Activated B cell treated with CpG ODN at 0.5 μM for 24 hours (primary cell): Measurements from ENCODE around the gene PROCA1. TPM values are rescaled to one million over a fixed set of nuclear protein-coding genes. Genes with fewer than 3 reads are reported as not detected.

Experiments
- ATAC-seq: fragments of 200-7000 bp; cut with Tn5 transposase; one replicate; pipeline ENCODE4 v1.10.0; 2021; ENCODE audit warnings: low read depth, mild to moderate bottlenecking, moderate library complexity
- CTCF ChIA-PET: fragments of 350-600 bp; sonication (Branson Sonifier 250); formaldehyde crosslinking; loops from one replicate; lab custom pipeline; 2021; ENCODE audit warnings: antibody characterized with exemption; lab: Charles Lee
- POLR2A ChIA-PET: fragments of 350-600 bp; sonication (Branson Sonifier 250); formaldehyde crosslinking; loops from one replicate; lab custom pipeline; 2021; ENCODE audit warnings: antibody characterized with exemption; lab: Charles Lee
- DNase-seq: peaks from one replicate; pipeline ENCODE4 v3.0.0; 2022
- H3K27ac Mint-ChIP-seq: one replicate; pipeline ENCODE4 v1.8.0; 2020; ENCODE audit warnings: mixed read lengths
- H3K27me3 Mint-ChIP-seq: one replicate; pipeline ENCODE4 v1.8.0; 2021; ENCODE audit warnings: mixed read lengths
- H3K36me3 Mint-ChIP-seq: one replicate; pipeline ENCODE4 v1.8.0; 2021; ENCODE audit warnings: low read depth, mixed read lengths
- H3K4me1 Mint-ChIP-seq: one replicate; pipeline ENCODE4 v1.8.0; 2021; ENCODE audit warnings: mixed read lengths
- H3K4me3 Mint-ChIP-seq: one replicate; pipeline ENCODE4 v1.8.0; 2020; ENCODE audit warnings: mild to moderate bottlenecking, mixed read lengths
- H3K9me3 Mint-ChIP-seq: one replicate; pipeline ENCODE4 v1.8.0; 2020; ENCODE audit warnings: mixed read lengths
- CTCF ChIP-seq: fragments of 200-600 bp; IDR thresholded peaks from one replicate; pipeline ENCODE4 v1.8.0; 2022; ENCODE audit warnings: antibody characterized with exemption, mild to moderate bottlenecking
- intact Hi-C: fragments of 100-400 bp; cut with micrococcal nuclease; formaldehyde crosslinking; loops from one replicate; pipeline ENCODE4 v1.15.1; 2024
- total RNA-seq: library from RNA; stranded (reverse); gene quantifications from 2 replicates; pipeline ENCODE4 v1.2.3, GENCODE V29; 2022

PROCA1 gene
- total RNA-seq, 1 donor from 2014 or later: 11.0 TPM

DNA sequence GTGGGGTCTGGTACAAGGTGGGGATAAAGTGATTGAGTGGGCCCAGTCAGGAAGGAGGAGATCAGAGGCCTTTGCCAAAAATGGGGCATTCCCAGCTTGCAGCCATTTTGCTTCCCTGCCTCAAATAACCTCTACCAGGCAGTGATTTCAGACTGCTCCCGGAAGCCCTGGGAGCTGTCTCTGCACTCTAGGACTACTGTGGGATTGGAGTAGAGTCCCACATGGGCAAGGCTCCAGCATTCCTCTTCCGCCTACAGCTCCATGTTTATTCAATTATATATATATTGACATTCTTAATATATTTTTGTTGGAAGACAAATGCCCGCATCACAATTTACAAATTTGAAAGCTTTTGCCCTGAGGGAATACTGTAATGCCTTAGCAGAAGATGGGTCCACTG, 36.2 kb downstream of the PROCA1 start:
- Mint-ChIP-seq H3K4me3 (no peak overlapping the region), H3K27ac (no peak overlapping the region), H3K4me1 (no peaks in the 10 kb centered on the region), H3K9me3 (no peaks in the 10 kb centered on the region), H3K27me3 (no peaks in the 10 kb centered on the region), H3K36me3 (peaks cover 85% of the 10 kb centered on the region)
- TF ChIP-seq CTCF: no peak
- intact Hi-C loops: no loop called here
- ATAC-seq: no peak
- CTCF ChIA-PET: interaction anchor here (0.6 to 1.5 kb wide), 3 partner anchors 28 to 241 kb away, joined by 3 to 5 read pairs (median 3); no protein-coding TSS in a partner anchor
- POLR2A ChIA-PET: interaction anchor here (1.0 kb wide), 2 partner anchors 31 to 44 kb away, joined by 3 to 5 read pairs; partner anchors contain the start of genes BLTP2 and RPL23A
- no peak for DNase-seq

DNA sequence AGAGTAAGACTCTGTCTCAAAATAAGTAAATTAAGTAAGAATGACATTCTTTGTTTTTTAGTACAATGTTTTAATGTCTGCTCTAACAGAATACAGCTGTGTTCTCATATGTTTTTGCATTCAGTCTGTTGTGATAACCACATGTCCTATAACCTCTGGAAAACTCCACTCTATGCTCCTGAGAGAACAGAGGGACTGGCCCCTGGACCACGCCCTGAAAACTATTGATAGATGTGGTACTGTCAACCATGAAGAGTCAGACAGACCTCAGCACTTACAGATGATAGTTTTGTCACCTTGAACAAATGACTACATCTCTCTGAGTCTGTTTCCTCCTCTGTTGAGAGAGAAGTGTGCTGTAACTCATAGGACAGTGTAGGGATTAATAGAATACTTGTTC, 41.8 kb downstream of the PROCA1 start:
- ATAC-seq: no peak
- Mint-ChIP-seq H3K36me3 (peaks cover 69% of the 10 kb centered on the region), H3K4me1 (peaks cover 13% of the 10 kb centered on the region), H3K9me3 (no peaks in the 10 kb centered on the region), H3K27ac (no peak overlapping the region), H3K27me3 (no peaks in the 10 kb centered on the region), H3K4me3 (no peak overlapping the region)
- DNase-seq: no peak
- CTCF ChIA-PET: interaction anchor here (2.8 kb wide), 1 partner anchor 23 kb away, joined by 9 read pairs; no protein-coding TSS in a partner anchor
- intact Hi-C loops: no loop called here
- TF ChIP-seq CTCF: no peak
- POLR2A ChIA-PET: interaction anchor here (0.5 kb wide), 1 partner anchor 25 kb away, joined by 3 read pairs; the partner anchor contains the start of gene BLTP2

DNA sequence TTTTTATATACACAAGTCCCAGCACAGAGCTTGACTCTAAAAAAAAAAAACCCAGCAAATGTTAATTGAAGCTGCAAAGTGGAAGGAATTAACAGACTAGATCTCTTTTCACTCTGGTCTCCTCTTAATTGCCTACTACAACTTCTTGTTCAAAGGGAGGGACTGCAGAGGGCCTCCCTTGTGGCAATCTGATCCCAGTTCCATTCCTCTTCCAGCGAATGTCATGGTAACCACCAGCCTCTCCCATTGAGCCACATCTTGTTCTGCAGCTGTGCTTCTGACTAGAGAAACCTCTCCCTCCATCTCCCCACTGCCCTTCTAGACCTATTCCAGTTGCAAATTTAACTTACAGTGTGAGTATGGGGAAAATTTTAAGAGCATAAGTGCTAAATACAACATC, 43.8 kb downstream of the PROCA1 start:
- intact Hi-C loops: no loop called here
- H3K9me3 Mint-ChIP-seq: no peaks in the 10 kb centered on the region
- H3K4me3 Mint-ChIP-seq: no peak overlapping the region
- ChIA-PET CTCF (interaction anchor here (1.0 to 2.8 kb wide), 2 partner anchors 20 to 21 kb away, joined by 3 to 9 read pairs; no protein-coding TSS in a partner anchor), POLR2A (interaction anchor here (1.0 kb wide), 1 partner anchor 12 kb away, joined by 4 read pairs; no protein-coding TSS in a partner anchor)
- no peak for TF ChIP-seq CTCF
- H3K4me1 Mint-ChIP-seq: peaks cover 32% of the 10 kb centered on the region
- no peaks in the 10 kb centered on the region for H3K27me3 Mint-ChIP-seq
- DNase-seq (no peak), ATAC-seq (no peak)
- no peak overlapping the region for H3K27ac Mint-ChIP-seq
- H3K36me3 Mint-ChIP-seq: peaks cover 56% of the 10 kb centered on the region

DNA sequence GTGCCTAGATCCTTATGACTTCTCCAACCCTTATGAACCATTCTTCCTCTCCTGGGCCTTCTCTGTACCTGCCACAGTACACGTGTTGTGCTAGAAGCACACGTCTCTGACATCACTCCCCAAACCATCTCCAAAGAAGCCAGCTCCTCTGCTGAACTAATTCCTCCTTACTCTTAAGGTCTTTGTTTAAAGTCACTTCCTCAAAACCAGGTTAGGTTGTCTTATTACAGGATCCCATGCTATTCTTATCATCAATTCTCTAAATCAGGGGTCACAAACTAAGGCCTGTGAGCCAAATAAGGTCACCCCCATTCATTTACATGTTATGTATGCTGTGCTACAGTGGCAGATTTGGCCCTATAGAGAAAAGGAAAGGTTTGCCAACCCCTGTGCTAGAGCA, 45.7 kb downstream of the PROCA1 start:
- Mint-ChIP-seq H3K36me3 (peaks cover 49% of the 10 kb centered on the region), H3K9me3 (no peaks in the 10 kb centered on the region), H3K4me3 (no peak overlapping the region), H3K27ac (no peak overlapping the region), H3K27me3 (no peaks in the 10 kb centered on the region), H3K4me1 (peaks cover 49% of the 10 kb centered on the region)
- TF ChIP-seq CTCF: no peak
- ChIA-PET CTCF (no interaction called here), POLR2A (no interaction called here)
- intact Hi-C loops: no loop called here
- no peak for ATAC-seq
- no peak for DNase-seq

DNA sequence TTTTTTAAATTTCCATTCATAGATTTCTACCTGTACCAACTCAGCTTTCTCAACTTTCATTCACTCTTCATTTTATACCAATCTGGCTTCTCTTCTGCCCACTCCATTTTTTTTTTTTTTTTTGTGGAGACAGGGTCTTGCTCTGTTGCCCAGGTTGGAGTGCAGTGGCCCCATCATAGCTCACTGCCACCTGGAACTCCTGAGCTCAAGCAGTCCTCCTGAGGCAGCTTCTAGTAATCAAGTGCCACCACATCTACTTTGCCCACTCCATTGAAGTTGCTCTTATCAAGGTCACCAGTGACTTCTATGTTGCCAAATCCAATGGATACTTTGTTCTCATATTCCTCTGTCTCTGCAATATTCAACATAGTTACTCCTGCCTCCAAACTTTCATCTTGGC, 48.0 kb downstream of the PROCA1 start:
- ATAC-seq (no peak), DNase-seq (no peak)
- ChIA-PET POLR2A (interaction anchor here (0.6 to 4.6 kb wide), 2 partner anchors 19 to 163 kb away, joined by 7 to 100 read pairs; partner anchors contain the start of gene BLTP2), CTCF (interaction anchor here (1.2 kb wide), 1 partner anchor 11 kb away, joined by 3 read pairs; no protein-coding TSS in a partner anchor)
- Mint-ChIP-seq H3K36me3 (peaks cover 51% of the 10 kb centered on the region), H3K27me3 (no peaks in the 10 kb centered on the region), H3K27ac (peak overlapping the region; percentile 6), H3K9me3 (no peaks in the 10 kb centered on the region), H3K4me1 (peaks cover 61% of the 10 kb centered on the region), H3K4me3 (peak overlapping the region; percentile 98)
- intact Hi-C loops: loop anchor here (2.0 to 5.0 kb wide), 4 partner anchors 47 to 289 kb away; partner anchors contain the start of genes DHRS13, PHF12 and PROCA1
- no peak for TF ChIP-seq CTCF
